IMR-90 (cell line): ENCODE results near the gene PCGF3. TPM values are rescaled to one million over a fixed set of nuclear protein-coding genes. Genes with fewer than 3 reads are reported as not detected.
A peak's percentile ranks its signal among the peaks of the same experiment; 100 is the strongest.

Experiments used
- ATAC-seq: fragments of 200-7000 bp; cut with Tn5 transposase; 2 replicates; pipeline ENCODE4 v1.9.1; 2020; ENCODE audit warnings: low read depth, mild to moderate bottlenecking, moderate library complexity
- BruUV-seq: library from RNA; stranded (reverse); fragments of 400-500 nt; replicated peaks from 2 replicates; lab custom pipeline; 2021; lab: Mats Ljungman, UMichigan
- CTCF ChIA-PET: fragments of 300-600 bp; formaldehyde crosslinking; extraction: SDS; loops from one replicate; lab custom pipeline; 2021; ENCODE audit warnings: antibody characterized with exemption; lab: Yijun Ruan, JAX
- POLR2A ChIA-PET: fragments of 300-600 bp; sonication (Branson Sonifier 250); formaldehyde crosslinking; loops from one replicate; lab custom pipeline; 2022; ENCODE audit warnings: antibody characterized with exemption; ENCODE audit not compliant: unreplicated experiment; lab: Charles Lee
- DNase-seq: peaks from one replicate; pipeline ENCODE4 v3.0.0; 2013
- H2AFZ ChIP-seq: replicated peaks from 2 replicates; pipeline ENCODE3; 2013; ENCODE audit warnings: low read length, mild to moderate bottlenecking; ENCODE audit not compliant: poor library complexity
- H2AK5ac ChIP-seq: 2 replicates; pipeline ENCODE4 v1.6.1; 2013; ENCODE audit warnings: low read depth, low read length, inconsistent platforms
- H2AK9ac ChIP-seq: replicated peaks from 2 replicates; pipeline ENCODE3; 2013; ENCODE audit warnings: mild to moderate bottlenecking, low read depth, low read length, moderate library complexity; ENCODE audit not compliant: poor library complexity
- H2BK120ac ChIP-seq: 2 replicates; pipeline ENCODE4 v1.6.1; 2013; ENCODE audit warnings: low read depth, low read length, inconsistent platforms
- H2BK15ac ChIP-seq: 3 replicates; pipeline ENCODE4 v1.6.1; 2013; ENCODE audit warnings: low read depth, low read length, inconsistent platforms
- H2BK20ac ChIP-seq: 2 replicates; pipeline ENCODE4 v1.6.1; 2013; ENCODE audit warnings: low read depth, mild to moderate bottlenecking, inconsistent platforms, low read length, moderate library complexity
- H2BK5ac ChIP-seq: 2 replicates; pipeline ENCODE4 v1.6.1; 2013; ENCODE audit warnings: mild to moderate bottlenecking, low read depth, low read length, inconsistent platforms; ENCODE audit not compliant: poor library complexity, severe bottlenecking
- H3K14ac ChIP-seq: replicated peaks from 2 replicates; pipeline ENCODE4 v1.6.1; 2013; ENCODE audit warnings: low read depth, low read length, inconsistent platforms
- H3K18ac ChIP-seq: 2 replicates; pipeline ENCODE4 v1.6.1; 2013; ENCODE audit warnings: low read depth, low read length, control low read depth
- H3K23ac ChIP-seq: 2 replicates; pipeline ENCODE4 v1.6.1; 2013; ENCODE audit warnings: low read depth, low read length, inconsistent platforms
- H3K27ac ChIP-seq: 2 replicates; pipeline ENCODE4 v1.5.1; 2013; ENCODE audit warnings: mild to moderate bottlenecking, control low read depth, low read length; ENCODE audit not compliant: insufficient read depth
- H3K27me3 ChIP-seq: 2 replicates; pipeline ENCODE4 v1.6.1; 2013; ENCODE audit warnings: low read length; ENCODE audit not compliant: control insufficient read depth, insufficient read depth
- H3K36me3 ChIP-seq: 2 replicates; pipeline ENCODE4 v1.6.1; 2013; ENCODE audit warnings: low read length, mixed read lengths; ENCODE audit not compliant: control insufficient read depth, insufficient read depth
- H3K4ac ChIP-seq: 2 replicates; pipeline ENCODE4 v1.6.1; 2013; ENCODE audit warnings: low read depth, low read length, inconsistent platforms
- H3K4me1 ChIP-seq: 2 replicates; pipeline ENCODE4 v1.6.1; 2013; ENCODE audit warnings: low read length, mixed read lengths; ENCODE audit not compliant: control insufficient read depth, insufficient read depth
- H3K4me2 ChIP-seq: 2 replicates; pipeline ENCODE4 v1.6.1; 2013; ENCODE audit warnings: low read depth, mild to moderate bottlenecking, control low read depth, low read length, moderate library complexity
- H3K4me3 ChIP-seq: 2 replicates; pipeline ENCODE4 v1.5.1; 2013; ENCODE audit warnings: low read depth, mild to moderate bottlenecking, control low read depth, low read length, moderate library complexity; ENCODE audit not compliant: insufficient read depth
- H3K56ac ChIP-seq: 2 replicates; pipeline ENCODE4 v1.6.1; 2013; ENCODE audit warnings: low read length, inconsistent platforms; ENCODE audit not compliant: insufficient read depth; ENCODE audit errors: extremely low read depth
- H3K79me1 ChIP-seq, 2 experiments: 2 replicates each; pipeline ENCODE4 v1.6.1; 2013; ENCODE audit warnings: low read length in 2 of 2, inconsistent platforms in 1 of 2, low read depth in 1 of 2
- H3K9ac ChIP-seq: 2 replicates; pipeline ENCODE4 v1.6.1; 2013; ENCODE audit warnings: low read depth, low read length, control low read depth
- H3K9me1 ChIP-seq: 2 replicates; pipeline ENCODE4 v1.6.1; 2013; ENCODE audit warnings: low read length, inconsistent platforms; ENCODE audit not compliant: insufficient read depth
- H3K9me3 ChIP-seq: 2 replicates; pipeline ENCODE4 v1.6.1; 2013; ENCODE audit warnings: low read length; ENCODE audit not compliant: control insufficient read depth, insufficient read depth
- H4K20me1 ChIP-seq: 2 replicates; pipeline ENCODE4 v1.6.1; 2013; ENCODE audit warnings: low read length, inconsistent platforms; ENCODE audit not compliant: insufficient read depth
- H4K5ac ChIP-seq: 2 replicates; pipeline ENCODE4 v1.6.1; 2013; ENCODE audit warnings: mild to moderate bottlenecking, low read depth, low read length, control low read depth
- H4K8ac ChIP-seq, 2 experiments: 2 replicates each; pipeline ENCODE4 v1.6.1; 2013; ENCODE audit warnings: low read depth in 2 of 2, low read length in 2 of 2, control low read depth in 1 of 2, inconsistent platforms in 1 of 2
- H4K91ac ChIP-seq: 2 replicates; pipeline ENCODE4 v1.6.1; 2013; ENCODE audit warnings: low read depth, low read length, inconsistent platforms; ENCODE audit not compliant: insufficient read depth
- BHLHE40 ChIP-seq: fragments of 150-350 bp; IDR thresholded peaks from 2 replicates; pipeline ENCODE4 v1.6.1; 2016; ENCODE audit warnings: mild to moderate bottlenecking, low read depth, low read length
- CEBPB ChIP-seq: IDR thresholded peaks from 2 replicates; pipeline ENCODE4 v1.6.1; 2012; ENCODE audit warnings: low read depth, low read length, improper control_type of control experiment
- CHD1 ChIP-seq: IDR thresholded peaks from 2 replicates; pipeline ENCODE4 v1.6.1; 2012; ENCODE audit warnings: low read depth, low read length, improper control_type of control experiment
- FOS ChIP-seq: fragments of 150-350 bp; IDR thresholded peaks from 2 replicates; pipeline ENCODE4 v1.6.1; 2016; ENCODE audit warnings: low read depth, low read length
- MAFK ChIP-seq: IDR thresholded peaks from 2 replicates; pipeline ENCODE4 v1.6.1; 2012; ENCODE audit warnings: low read depth, low read length, improper control_type of control experiment
- MAZ ChIP-seq: IDR thresholded peaks from 2 replicates; pipeline ENCODE4 v1.6.1; 2012; ENCODE audit warnings: low read depth, mild to moderate bottlenecking, low read length, improper control_type of control experiment, moderate library complexity, borderline replicate concordance
- MXI1 ChIP-seq: IDR thresholded peaks from 2 replicates; pipeline ENCODE4 v1.6.1; 2012; ENCODE audit warnings: low read depth, mild to moderate bottlenecking, low read length, moderate library complexity, borderline replicate concordance
- NFE2L2 ChIP-seq: fragments of 150-350 bp; IDR thresholded peaks from 2 replicates; pipeline ENCODE4 v1.6.1; 2016; ENCODE audit warnings: low read depth, mild to moderate bottlenecking, low read length
- POLR2A ChIP-seq: IDR thresholded peaks from 2 replicates; pipeline ENCODE4 v1.6.1; 2012; ENCODE audit warnings: mild to moderate bottlenecking, low read depth, low read length
- RAD21 ChIP-seq: IDR thresholded peaks from 2 replicates; pipeline ENCODE4 v1.6.1; 2012; ENCODE audit warnings: low read length, improper control_type of control experiment
- RCOR1 ChIP-seq: IDR thresholded peaks from 2 replicates; pipeline ENCODE4 v1.6.1; 2012; ENCODE audit warnings: mild to moderate bottlenecking, low read length, improper control_type of control experiment; ENCODE audit not compliant: insufficient replicate concordance
- RFX5 ChIP-seq: IDR thresholded peaks from 2 replicates; pipeline ENCODE4 v1.8.0; 2012; ENCODE audit warnings: low read depth, mild to moderate bottlenecking, low read length, moderate library complexity
- SMC3 ChIP-seq: fragments of 150-350 bp; IDR thresholded peaks from 2 replicates; pipeline ENCODE4 v1.6.1; 2016; ENCODE audit warnings: low read depth, mild to moderate bottlenecking, antibody characterized with exemption, low read length, moderate library complexity
- USF2 ChIP-seq: fragments of 150-350 bp; IDR thresholded peaks from 2 replicates; pipeline ENCODE4 v1.6.1; 2017; ENCODE audit warnings: mild to moderate bottlenecking, antibody characterized with exemption, low read length, low read depth
- WGBS, 2 experiments: methylation state at CpG; one replicate each; pipeline versions ENCODE4 v1.1.5 to v1.1.7; 2013; ENCODE audit warnings: missing lambda C conversion rate in 2 of 2; ENCODE audit not compliant: insufficient read length in 1 of 2; ENCODE audit errors: extremely low coverage in 2 of 2; 5-methylcytosine and 5-hydroxymethylcytosine counted together
- dilution Hi-C: fragments of 300-500 bp; cut with HindIII; formaldehyde crosslinking; loops from one replicate; pipeline ENCODE4 v1.14.3; 2018; ENCODE audit warnings: low sequenced_read_pairs; ENCODE audit not compliant: unreplicated experiment
- in situ Hi-C: fragments of 300-500 bp; cut with MboI; formaldehyde crosslinking; loops from 3 replicates; pipeline ENCODE4 v1.14.3; 2019; ENCODE audit warnings: low sequenced_read_pairs, inconsistent platforms, mixed read lengths
- intact Hi-C: fragments of 100-400 bp; cut with micrococcal nuclease; formaldehyde crosslinking; loops from 2 replicates; pipeline ENCODE4 v1.10.0; 2022
- polyA plus RNA-seq, 3 experiments: library from polyadenylated mRNA; depleted of rRNA; stranded (reverse); fragments of >200 nt; gene quantifications; 2 replicates each; pipeline ENCODE4 v1.2.3, GENCODE V29; 2012; ENCODE audit warnings: low replicate concordance in 1 of 3
- total RNA-seq: library from RNA; depleted of rRNA; stranded (reverse); fragments of >200 nt; gene quantifications from 2 replicates; pipeline ENCODE4 v1.2.3, GENCODE V29; 2012
- TF ChIP-seq, protein P1 (sequence below): fragments of 150-350 bp; IDR thresholded peaks from 2 replicates; pipeline ENCODE4 v1.6.1; 2016; ENCODE audit warnings: low read depth, mild to moderate bottlenecking, low read length, moderate library complexity, borderline replicate concordance

Gene PCGF3
- total and polyA plus RNA-seq, 2 of the 4 experiments (the other 2 are of a cell fraction), result 40.0 to 55.3 TPM

- dilution Hi-C loops, result no loop called here
- Histone ChIP-seq H2BK20ac (no peak overlapping the region), H2AK5ac (no peak overlapping the region), H3K36me3 (peaks cover 12% of the 10 kb centered on the region), H3K9me3 (no peaks in the 10 kb centered on the region), H3K9me1 (peaks cover 4% of the 10 kb centered on the region; the same call in 1 of the 2 replicates), H2AK9ac (no peak overlapping the region), H3K4me3 (no peak overlapping the region), H3K27ac (no peak overlapping the region), H2BK5ac (no peak overlapping the region), H3K4me1 (peaks cover 12% of the 10 kb centered on the region), H3K14ac (no peak overlapping the region), H4K5ac (no peak overlapping the region), H4K91ac (no peak overlapping the region), H4K8ac (no peak overlapping the region; a peak in 1 of 4 replicates), H4K20me1 (no peaks in the 10 kb centered on the region), H3K27me3 (no peaks in the 10 kb centered on the region), H3K18ac (no peak overlapping the region), H3K56ac (no peak overlapping the region), H2BK15ac (no peak overlapping the region), H3K9ac (no peak overlapping the region), H3K23ac (no peak overlapping the region), H2AFZ (no peak overlapping the region), H2BK120ac (no peak overlapping the region), H3K4ac (no peak overlapping the region), H3K79me1 (peaks cover 17 to 27% of the 10 kb centered on the region in 2 experiments; a peak in 3 of 4 replicates), H3K4me2 (no peak overlapping the region)
- ATAC-seq, result no peak
- DNase-seq, result no peak
- in situ Hi-C loops, result no loop called here
- POLR2A ChIA-PET, result no interaction called here
- CTCF ChIA-PET, result no interaction called here
- TSS peak; percentile 29 for BruUV-seq
- intact Hi-C loops, result loop anchor here (10.0 kb wide), 1 partner anchor 341 kb away; the partner anchor contains the start of gene ZNF141
- 85% methylated on average over 8 of the region's 19 CpGs; no CpG with 5 or more reads in 1 of the 2 experiments for WGBS, 2 experiments
- TF ChIP-seq USF2 (no peak), SMC3 (no peak), MAFK (no peak), CEBPB (no peak), CHD1 (no peak), POLR2A (no peak), RFX5 (no peak), FOS (no peak), RCOR1 (no peak), BHLHE40 (no peak), RAD21 (no peak), MAZ (no peak), MXI1 (no peak), NFE2L2 (no peak)
- TF ChIP-seq, protein P1, sequence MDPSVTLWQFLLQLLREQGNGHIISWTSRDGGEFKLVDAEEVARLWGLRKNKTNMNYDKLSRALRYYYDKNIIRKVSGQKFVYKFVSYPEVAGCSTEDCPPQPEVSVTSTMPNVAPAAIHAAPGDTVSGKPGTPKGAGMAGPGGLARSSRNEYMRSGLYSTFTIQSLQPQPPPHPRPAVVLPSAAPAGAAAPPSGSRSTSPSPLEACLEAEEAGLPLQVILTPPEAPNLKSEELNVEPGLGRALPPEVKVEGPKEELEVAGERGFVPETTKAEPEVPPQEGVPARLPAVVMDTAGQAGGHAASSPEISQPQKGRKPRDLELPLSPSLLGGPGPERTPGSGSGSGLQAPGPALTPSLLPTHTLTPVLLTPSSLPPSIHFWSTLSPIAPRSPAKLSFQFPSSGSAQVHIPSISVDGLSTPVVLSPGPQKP, result no peak
These were observed 29.4 kb upstream of the PCGF3 start for GRCh38 chr4:675980-676870.
